IMR-90 (cell line): Measurements from ENCODE around the gene DYNAP. TPM values are rescaled to one million over a fixed set of nuclear protein-coding genes. Genes with fewer than 3 reads are reported as not detected.

Source experiments
- ATAC-seq: fragments of 200-7000 bp; cut with Tn5 transposase; 2 replicates; pipeline ENCODE4 v1.9.1; 2020; ENCODE audit warnings: low read depth, mild to moderate bottlenecking, moderate library complexity
- BruUV-seq: library from RNA; stranded (reverse); fragments of 400-500 nt; replicated peaks from 2 replicates; lab custom pipeline; 2021; lab: Mats Ljungman, UMichigan
- CTCF ChIA-PET: fragments of 300-600 bp; formaldehyde crosslinking; extraction: SDS; loops from one replicate; lab custom pipeline; 2021; ENCODE audit warnings: antibody characterized with exemption; lab: Yijun Ruan, JAX
- POLR2A ChIA-PET: fragments of 300-600 bp; sonication (Branson Sonifier 250); formaldehyde crosslinking; loops from one replicate; lab custom pipeline; 2022; ENCODE audit warnings: antibody characterized with exemption; ENCODE audit not compliant: unreplicated experiment; lab: Charles Lee
- DNase-seq: peaks from one replicate; pipeline ENCODE4 v3.0.0; 2013
- H2AFZ ChIP-seq: replicated peaks from 2 replicates; pipeline ENCODE3; 2013; ENCODE audit warnings: low read length, mild to moderate bottlenecking; ENCODE audit not compliant: poor library complexity
- H2AK5ac ChIP-seq: 2 replicates; pipeline ENCODE4 v1.6.1; 2013; ENCODE audit warnings: low read depth, low read length, inconsistent platforms
- H2AK9ac ChIP-seq: replicated peaks from 2 replicates; pipeline ENCODE3; 2013; ENCODE audit warnings: mild to moderate bottlenecking, low read depth, low read length, moderate library complexity; ENCODE audit not compliant: poor library complexity
- H2BK120ac ChIP-seq: 2 replicates; pipeline ENCODE4 v1.6.1; 2013; ENCODE audit warnings: low read depth, low read length, inconsistent platforms
- H2BK15ac ChIP-seq: 3 replicates; pipeline ENCODE4 v1.6.1; 2013; ENCODE audit warnings: low read depth, low read length, inconsistent platforms
- H2BK20ac ChIP-seq: 2 replicates; pipeline ENCODE4 v1.6.1; 2013; ENCODE audit warnings: low read depth, mild to moderate bottlenecking, inconsistent platforms, low read length, moderate library complexity
- H2BK5ac ChIP-seq: 2 replicates; pipeline ENCODE4 v1.6.1; 2013; ENCODE audit warnings: mild to moderate bottlenecking, low read depth, low read length, inconsistent platforms; ENCODE audit not compliant: poor library complexity, severe bottlenecking
- H3K14ac ChIP-seq: replicated peaks from 2 replicates; pipeline ENCODE4 v1.6.1; 2013; ENCODE audit warnings: low read depth, low read length, inconsistent platforms
- H3K18ac ChIP-seq: 2 replicates; pipeline ENCODE4 v1.6.1; 2013; ENCODE audit warnings: low read depth, low read length, control low read depth
- H3K23ac ChIP-seq: 2 replicates; pipeline ENCODE4 v1.6.1; 2013; ENCODE audit warnings: low read depth, low read length, inconsistent platforms
- H3K27ac ChIP-seq: 2 replicates; pipeline ENCODE4 v1.5.1; 2013; ENCODE audit warnings: mild to moderate bottlenecking, control low read depth, low read length; ENCODE audit not compliant: insufficient read depth
- H3K27me3 ChIP-seq: 2 replicates; pipeline ENCODE4 v1.6.1; 2013; ENCODE audit warnings: low read length; ENCODE audit not compliant: control insufficient read depth, insufficient read depth
- H3K36me3 ChIP-seq: 2 replicates; pipeline ENCODE4 v1.6.1; 2013; ENCODE audit warnings: low read length, mixed read lengths; ENCODE audit not compliant: control insufficient read depth, insufficient read depth
- H3K4ac ChIP-seq: 2 replicates; pipeline ENCODE4 v1.6.1; 2013; ENCODE audit warnings: low read depth, low read length, inconsistent platforms
- H3K4me1 ChIP-seq: 2 replicates; pipeline ENCODE4 v1.6.1; 2013; ENCODE audit warnings: low read length, mixed read lengths; ENCODE audit not compliant: control insufficient read depth, insufficient read depth
- H3K4me2 ChIP-seq: 2 replicates; pipeline ENCODE4 v1.6.1; 2013; ENCODE audit warnings: low read depth, mild to moderate bottlenecking, control low read depth, low read length, moderate library complexity
- H3K4me3 ChIP-seq: 2 replicates; pipeline ENCODE4 v1.5.1; 2013; ENCODE audit warnings: low read depth, mild to moderate bottlenecking, control low read depth, low read length, moderate library complexity; ENCODE audit not compliant: insufficient read depth
- H3K56ac ChIP-seq: 2 replicates; pipeline ENCODE4 v1.6.1; 2013; ENCODE audit warnings: low read length, inconsistent platforms; ENCODE audit not compliant: insufficient read depth; ENCODE audit errors: extremely low read depth
- H3K79me1 ChIP-seq, 2 experiments: 2 replicates each; pipeline ENCODE4 v1.6.1; 2013; ENCODE audit warnings: low read length in 2 of 2, inconsistent platforms in 1 of 2, low read depth in 1 of 2
- H3K9ac ChIP-seq: 2 replicates; pipeline ENCODE4 v1.6.1; 2013; ENCODE audit warnings: low read depth, low read length, control low read depth
- H3K9me1 ChIP-seq: 2 replicates; pipeline ENCODE4 v1.6.1; 2013; ENCODE audit warnings: low read length, inconsistent platforms; ENCODE audit not compliant: insufficient read depth
- H3K9me3 ChIP-seq: 2 replicates; pipeline ENCODE4 v1.6.1; 2013; ENCODE audit warnings: low read length; ENCODE audit not compliant: control insufficient read depth, insufficient read depth
- H4K20me1 ChIP-seq: 2 replicates; pipeline ENCODE4 v1.6.1; 2013; ENCODE audit warnings: low read length, inconsistent platforms; ENCODE audit not compliant: insufficient read depth
- H4K5ac ChIP-seq: 2 replicates; pipeline ENCODE4 v1.6.1; 2013; ENCODE audit warnings: mild to moderate bottlenecking, low read depth, low read length, control low read depth
- H4K8ac ChIP-seq, 2 experiments: 2 replicates each; pipeline ENCODE4 v1.6.1; 2013; ENCODE audit warnings: low read depth in 2 of 2, low read length in 2 of 2, control low read depth in 1 of 2, inconsistent platforms in 1 of 2
- H4K91ac ChIP-seq: 2 replicates; pipeline ENCODE4 v1.6.1; 2013; ENCODE audit warnings: low read depth, low read length, inconsistent platforms; ENCODE audit not compliant: insufficient read depth
- BHLHE40 ChIP-seq: fragments of 150-350 bp; IDR thresholded peaks from 2 replicates; pipeline ENCODE4 v1.6.1; 2016; ENCODE audit warnings: mild to moderate bottlenecking, low read depth, low read length
- CEBPB ChIP-seq: IDR thresholded peaks from 2 replicates; pipeline ENCODE4 v1.6.1; 2012; ENCODE audit warnings: low read depth, low read length, improper control_type of control experiment
- CHD1 ChIP-seq: IDR thresholded peaks from 2 replicates; pipeline ENCODE4 v1.6.1; 2012; ENCODE audit warnings: low read depth, low read length, improper control_type of control experiment
- FOS ChIP-seq: fragments of 150-350 bp; IDR thresholded peaks from 2 replicates; pipeline ENCODE4 v1.6.1; 2016; ENCODE audit warnings: low read depth, low read length
- MAFK ChIP-seq: IDR thresholded peaks from 2 replicates; pipeline ENCODE4 v1.6.1; 2012; ENCODE audit warnings: low read depth, low read length, improper control_type of control experiment
- MAZ ChIP-seq: IDR thresholded peaks from 2 replicates; pipeline ENCODE4 v1.6.1; 2012; ENCODE audit warnings: low read depth, mild to moderate bottlenecking, low read length, improper control_type of control experiment, moderate library complexity, borderline replicate concordance
- MXI1 ChIP-seq: IDR thresholded peaks from 2 replicates; pipeline ENCODE4 v1.6.1; 2012; ENCODE audit warnings: low read depth, mild to moderate bottlenecking, low read length, moderate library complexity, borderline replicate concordance
- NFE2L2 ChIP-seq: fragments of 150-350 bp; IDR thresholded peaks from 2 replicates; pipeline ENCODE4 v1.6.1; 2016; ENCODE audit warnings: low read depth, mild to moderate bottlenecking, low read length
- POLR2A ChIP-seq: IDR thresholded peaks from 2 replicates; pipeline ENCODE4 v1.6.1; 2012; ENCODE audit warnings: mild to moderate bottlenecking, low read depth, low read length
- RAD21 ChIP-seq: IDR thresholded peaks from 2 replicates; pipeline ENCODE4 v1.6.1; 2012; ENCODE audit warnings: low read length, improper control_type of control experiment
- RCOR1 ChIP-seq: IDR thresholded peaks from 2 replicates; pipeline ENCODE4 v1.6.1; 2012; ENCODE audit warnings: mild to moderate bottlenecking, low read length, improper control_type of control experiment; ENCODE audit not compliant: insufficient replicate concordance
- RFX5 ChIP-seq: IDR thresholded peaks from 2 replicates; pipeline ENCODE4 v1.8.0; 2012; ENCODE audit warnings: low read depth, mild to moderate bottlenecking, low read length, moderate library complexity
- SMC3 ChIP-seq: fragments of 150-350 bp; IDR thresholded peaks from 2 replicates; pipeline ENCODE4 v1.6.1; 2016; ENCODE audit warnings: low read depth, mild to moderate bottlenecking, antibody characterized with exemption, low read length, moderate library complexity
- WGBS, 2 experiments: methylation state at CpG; one replicate each; pipeline versions ENCODE4 v1.1.5 to v1.1.7; 2013; ENCODE audit warnings: missing lambda C conversion rate in 2 of 2; ENCODE audit not compliant: insufficient read length in 1 of 2; ENCODE audit errors: extremely low coverage in 2 of 2; 5-methylcytosine and 5-hydroxymethylcytosine counted together
- dilution Hi-C: fragments of 300-500 bp; cut with HindIII; formaldehyde crosslinking; loops from one replicate; pipeline ENCODE4 v1.14.3; 2018; ENCODE audit warnings: low sequenced_read_pairs; ENCODE audit not compliant: unreplicated experiment
- in situ Hi-C: fragments of 300-500 bp; cut with MboI; formaldehyde crosslinking; loops from 3 replicates; pipeline ENCODE4 v1.14.3; 2019; ENCODE audit warnings: low sequenced_read_pairs, inconsistent platforms, mixed read lengths
- intact Hi-C: fragments of 100-400 bp; cut with micrococcal nuclease; formaldehyde crosslinking; loops from 2 replicates; pipeline ENCODE4 v1.10.0; 2022
- polyA plus RNA-seq, 3 experiments: library from polyadenylated mRNA; depleted of rRNA; stranded (reverse); fragments of >200 nt; gene quantifications; 2 replicates each; pipeline ENCODE4 v1.2.3, GENCODE V29; 2012; ENCODE audit warnings: low replicate concordance in 1 of 3
- total RNA-seq: library from RNA; depleted of rRNA; stranded (reverse); fragments of >200 nt; gene quantifications from 2 replicates; pipeline ENCODE4 v1.2.3, GENCODE V29; 2012
- TF ChIP-seq, protein P1 (sequence below): fragments of 150-350 bp; IDR thresholded peaks from 2 replicates; pipeline ENCODE4 v1.6.1; 2016; ENCODE audit warnings: low read depth, mild to moderate bottlenecking, low read length, moderate library complexity, borderline replicate concordance
- TF ChIP-seq, protein P2 (sequence below): conservative IDR thresholded peaks from 2 replicates; pipeline ENCODE4 v1.5.1; 2012; ENCODE audit warnings: mild to moderate bottlenecking, low read depth, low read length, improper control_type of control experiment
- TF ChIP-seq, protein P3 (sequence below): fragments of 150-350 bp; IDR thresholded peaks from 2 replicates; pipeline ENCODE4 v1.6.1; 2017; ENCODE audit warnings: mild to moderate bottlenecking, antibody characterized with exemption, low read length, low read depth

DYNAP gene
- total and polyA plus RNA-seq, 2 of the 4 experiments (the other 2 are of a cell fraction) = not detected

DNA sequence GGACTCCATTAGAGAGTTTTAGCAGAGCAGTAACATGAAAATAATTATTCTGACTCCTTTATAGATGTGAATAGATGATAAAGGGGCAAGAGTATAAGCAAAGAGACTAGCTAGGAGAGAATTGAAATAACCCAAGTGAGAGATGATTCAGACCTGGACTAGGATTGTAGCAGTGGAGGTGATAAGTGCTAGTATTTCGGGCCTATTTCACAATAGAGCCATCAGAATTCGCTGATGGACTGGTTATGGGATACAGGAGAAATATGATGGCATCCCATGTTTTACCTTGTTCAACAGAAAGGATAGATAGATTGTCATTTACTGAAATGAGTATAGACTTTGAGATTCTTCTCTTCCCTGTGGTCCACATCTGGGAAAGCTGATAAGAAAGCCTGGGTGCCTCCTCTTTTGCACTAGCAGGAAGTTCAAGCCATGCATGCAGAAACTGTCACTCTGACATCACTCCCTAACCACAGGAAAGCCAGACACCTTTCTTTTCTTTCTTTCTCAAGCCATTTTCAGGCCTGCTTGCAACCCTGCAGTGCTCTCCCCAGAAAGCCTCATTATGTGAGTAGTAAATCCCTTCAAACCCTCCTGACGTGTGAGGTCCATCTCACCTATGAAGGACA lies 25.3 kb downstream of the DYNAP start:
- POLR2A ChIA-PET = no interaction called here

More for the DNA sequence above, 25.3 kb downstream of the DYNAP start:
- H3K4me1 ChIP-seq = no peaks in the 10 kb centered on the region
- H4K91ac ChIP-seq = no peak overlapping the region
- H3K9me3 ChIP-seq = no peaks in the 10 kb centered on the region
- H3K4me2 ChIP-seq = no peak overlapping the region
- H4K20me1 ChIP-seq = no peaks in the 10 kb centered on the region
- DNase-seq = no peak
- H3K23ac ChIP-seq = no peak overlapping the region
- no peaks in the 10 kb centered on the region for H3K9me1 ChIP-seq
- no peak overlapping the region for H2AK5ac ChIP-seq
- no peak overlapping the region for H3K27ac ChIP-seq
- no peak overlapping the region for H4K5ac ChIP-seq
- H3K4ac ChIP-seq = no peak overlapping the region
- TF ChIP-seq RAD21 (no peak), RCOR1 (no peak), MAZ (no peak), RFX5 (no peak), SMC3 (no peak), NFE2L2 (no peak), FOS (no peak), BHLHE40 (no peak), POLR2A (no peak), MAFK (no peak), CEBPB (no peak), MXI1 (no peak), CHD1 (no peak)
- TF ChIP-seq, protein P1, sequence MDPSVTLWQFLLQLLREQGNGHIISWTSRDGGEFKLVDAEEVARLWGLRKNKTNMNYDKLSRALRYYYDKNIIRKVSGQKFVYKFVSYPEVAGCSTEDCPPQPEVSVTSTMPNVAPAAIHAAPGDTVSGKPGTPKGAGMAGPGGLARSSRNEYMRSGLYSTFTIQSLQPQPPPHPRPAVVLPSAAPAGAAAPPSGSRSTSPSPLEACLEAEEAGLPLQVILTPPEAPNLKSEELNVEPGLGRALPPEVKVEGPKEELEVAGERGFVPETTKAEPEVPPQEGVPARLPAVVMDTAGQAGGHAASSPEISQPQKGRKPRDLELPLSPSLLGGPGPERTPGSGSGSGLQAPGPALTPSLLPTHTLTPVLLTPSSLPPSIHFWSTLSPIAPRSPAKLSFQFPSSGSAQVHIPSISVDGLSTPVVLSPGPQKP = no peak
- TF ChIP-seq, protein P2, sequence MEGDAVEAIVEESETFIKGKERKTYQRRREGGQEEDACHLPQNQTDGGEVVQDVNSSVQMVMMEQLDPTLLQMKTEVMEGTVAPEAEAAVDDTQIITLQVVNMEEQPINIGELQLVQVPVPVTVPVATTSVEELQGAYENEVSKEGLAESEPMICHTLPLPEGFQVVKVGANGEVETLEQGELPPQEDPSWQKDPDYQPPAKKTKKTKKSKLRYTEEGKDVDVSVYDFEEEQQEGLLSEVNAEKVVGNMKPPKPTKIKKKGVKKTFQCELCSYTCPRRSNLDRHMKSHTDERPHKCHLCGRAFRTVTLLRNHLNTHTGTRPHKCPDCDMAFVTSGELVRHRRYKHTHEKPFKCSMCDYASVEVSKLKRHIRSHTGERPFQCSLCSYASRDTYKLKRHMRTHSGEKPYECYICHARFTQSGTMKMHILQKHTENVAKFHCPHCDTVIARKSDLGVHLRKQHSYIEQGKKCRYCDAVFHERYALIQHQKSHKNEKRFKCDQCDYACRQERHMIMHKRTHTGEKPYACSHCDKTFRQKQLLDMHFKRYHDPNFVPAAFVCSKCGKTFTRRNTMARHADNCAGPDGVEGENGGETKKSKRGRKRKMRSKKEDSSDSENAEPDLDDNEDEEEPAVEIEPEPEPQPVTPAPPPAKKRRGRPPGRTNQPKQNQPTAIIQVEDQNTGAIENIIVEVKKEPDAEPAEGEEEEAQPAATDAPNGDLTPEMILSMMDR = no peak
- TF ChIP-seq, protein P3, sequence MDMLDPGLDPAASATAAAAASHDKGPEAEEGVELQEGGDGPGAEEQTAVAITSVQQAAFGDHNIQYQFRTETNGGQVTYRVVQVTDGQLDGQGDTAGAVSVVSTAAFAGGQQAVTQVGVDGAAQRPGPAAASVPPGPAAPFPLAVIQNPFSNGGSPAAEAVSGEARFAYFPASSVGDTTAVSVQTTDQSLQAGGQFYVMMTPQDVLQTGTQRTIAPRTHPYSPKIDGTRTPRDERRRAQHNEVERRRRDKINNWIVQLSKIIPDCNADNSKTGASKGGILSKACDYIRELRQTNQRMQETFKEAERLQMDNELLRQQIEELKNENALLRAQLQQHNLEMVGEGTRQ = no peak
- H3K9ac ChIP-seq = no peak overlapping the region
- no peak overlapping the region for H3K4me3 ChIP-seq
- no peaks in the 10 kb centered on the region for H3K36me3 ChIP-seq
- BruUV-seq = no TSS peak
- no peak overlapping the region for H2AFZ ChIP-seq
- no peak overlapping the region for H2AK9ac ChIP-seq
- no peaks in the 10 kb centered on the region for H3K27me3 ChIP-seq
- no peak overlapping the region for H3K56ac ChIP-seq
- WGBS, 2 experiments = no CpG with 5 or more reads among the region's 3 CpGs
- dilution Hi-C loops = no loop called here
- H3K79me1 ChIP-seq = no peaks in the 10 kb centered on the region
- no peak overlapping the region for H4K8ac ChIP-seq
- no peak for ATAC-seq
- intact Hi-C loops = no loop called here
- no peak overlapping the region for H3K14ac ChIP-seq
- no peak overlapping the region for H3K18ac ChIP-seq
- in situ Hi-C loops = no loop called here
- H2BK20ac ChIP-seq = no peak overlapping the region
- H2BK5ac ChIP-seq = no peak overlapping the region
- H2BK120ac ChIP-seq = no peak overlapping the region
- CTCF ChIA-PET = no interaction called here
- H2BK15ac ChIP-seq = no peak overlapping the region
